Stomach (tissue), 9 donors: Measurements from ENCODE around the gene ZNF304. TPM values are rescaled to one million over a fixed set of nuclear protein-coding genes. Genes with fewer than 3 reads are reported as not detected.

Experiments used
- DNase-seq, 2 donors: peaks; one replicate each; pipeline versions ENCODE4 v3.0.0 to v3.0.0-alpha.2; 2013 to 2019
- H3K27ac ChIP-seq, 5 donors: fragments of 200-600 bp in 4 of 5; sonication (generic) in 4 of 5; one replicate each; pipeline ENCODE4 v1.5.1; 2013 to 2019; ENCODE audit warnings: mild to moderate bottlenecking in 1 of 5, moderate library complexity in 1 of 5
- H3K27me3 ChIP-seq, 3 donors: fragments of 200-600 bp; sonication (generic); one replicate each; pipeline ENCODE4 v1.5.1; 2017 to 2019; ENCODE audit warnings: mixed run types in 1 of 3
- H3K36me3 ChIP-seq, 4 donors: fragments of 200-600 bp; sonication (generic); 1 replicate in 3 of 4; 2 replicates in 1 of 4; pipeline ENCODE4 v1.5.1; 2016 to 2019
- H3K4me1 ChIP-seq, 4 donors: fragments of 200-600 bp; sonication (generic); one replicate each; pipeline ENCODE4 v1.5.1; 2016 to 2019
- H3K4me3 ChIP-seq, 4 donors: fragments of 200-600 bp; sonication (generic) in 3 of 4; one replicate each; pipeline ENCODE4 v1.5.1; 2016 to 2019; ENCODE audit warnings: mild to moderate bottlenecking in 1 of 4
- H3K9me3 ChIP-seq, 4 donors: fragments of 200-600 bp; sonication (generic); one replicate each; pipeline ENCODE4 v1.5.1; 2016 to 2019
- EP300 ChIP-seq: sonication (generic); formaldehyde crosslinking; IDR thresholded peaks from one replicate; pipeline ENCODE4 v1.6.1; 2017; ENCODE audit warnings: antibody characterized with exemption
- POLR2A ChIP-seq, 4 donors: fragments of 450-650 bp; IDR thresholded peaks; one replicate each; pipeline ENCODE4 v1.6.1; 2016; ENCODE audit warnings: antibody characterized with exemption in 4 of 4, control low read depth in 2 of 4, mild to moderate bottlenecking in 1 of 4, moderate library complexity in 1 of 4
- POLR2AphosphoS5 ChIP-seq, 3 donors: sonication (generic); formaldehyde crosslinking; IDR thresholded peaks; one replicate each; pipeline ENCODE4 v1.6.1; 2016; ENCODE audit warnings: antibody characterized with exemption in 3 of 3
- WGBS, 5 donors: extraction: QIAGEN DNeasy Blood & Tissue Kit in 3 of 5; methylation state at CpG; one replicate each; pipeline versions ENCODE4 v1.1.5 to v1.1.7; 2013 to 2018; 5-methylcytosine and 5-hydroxymethylcytosine counted together
- intact Hi-C: fragments of 100-400 bp; cut with DNase I; formaldehyde crosslinking; loops from one replicate; pipeline ENCODE4 v1.15.1; 2023; ENCODE audit warnings: low total_unique reads
- polyA plus RNA-seq, 3 donors: library from polyadenylated mRNA; stranded (reverse); fragments of 200-250 nt; gene quantifications; one replicate each; pipeline ENCODE4 v1.2.3, GENCODE V29; 2013
- total RNA-seq, 5 donors: library from RNA; depleted of rRNA; stranded (reverse); fragments of >200 nt; gene quantifications; one replicate each; pipeline versions ENCODE4 v1.1.0 to v1.2.3, GENCODE V29; 2014 to 2016
- TF ChIP-seq, protein P1 (sequence below), 7 experiments: fragments of 450-650 bp in 4 of 7; fragments of 200-600 bp in 3 of 7; sonication (generic) in 3 of 7; IDR thresholded peaks; one replicate each; pipeline ENCODE4 v1.5.1; 2016 to 2019; ENCODE audit warnings: antibody characterized with exemption in 7 of 7, control low read depth in 2 of 7, mild to moderate bottlenecking in 1 of 7
- donor health status: healthy with polysubstance abuse.
- donor health status: Bipolar disorder and iron deficiency.
- donor health status: healthy.

ZNF304 gene
- total and polyA plus RNA-seq, 8 donors, result 1.2 to 16.1 (median 3.2) TPM; not detected in 1

- TF ChIP-seq, protein P1, sequence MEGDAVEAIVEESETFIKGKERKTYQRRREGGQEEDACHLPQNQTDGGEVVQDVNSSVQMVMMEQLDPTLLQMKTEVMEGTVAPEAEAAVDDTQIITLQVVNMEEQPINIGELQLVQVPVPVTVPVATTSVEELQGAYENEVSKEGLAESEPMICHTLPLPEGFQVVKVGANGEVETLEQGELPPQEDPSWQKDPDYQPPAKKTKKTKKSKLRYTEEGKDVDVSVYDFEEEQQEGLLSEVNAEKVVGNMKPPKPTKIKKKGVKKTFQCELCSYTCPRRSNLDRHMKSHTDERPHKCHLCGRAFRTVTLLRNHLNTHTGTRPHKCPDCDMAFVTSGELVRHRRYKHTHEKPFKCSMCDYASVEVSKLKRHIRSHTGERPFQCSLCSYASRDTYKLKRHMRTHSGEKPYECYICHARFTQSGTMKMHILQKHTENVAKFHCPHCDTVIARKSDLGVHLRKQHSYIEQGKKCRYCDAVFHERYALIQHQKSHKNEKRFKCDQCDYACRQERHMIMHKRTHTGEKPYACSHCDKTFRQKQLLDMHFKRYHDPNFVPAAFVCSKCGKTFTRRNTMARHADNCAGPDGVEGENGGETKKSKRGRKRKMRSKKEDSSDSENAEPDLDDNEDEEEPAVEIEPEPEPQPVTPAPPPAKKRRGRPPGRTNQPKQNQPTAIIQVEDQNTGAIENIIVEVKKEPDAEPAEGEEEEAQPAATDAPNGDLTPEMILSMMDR (IDR thresholded peaks at IDR 0.05), result peak in 2 of 7 experiments; percentile 10 to 41
- TF ChIP-seq POLR2A (IDR thresholded peaks at IDR 0.05) (no peak), EP300 (peak; percentile 20), POLR2AphosphoS5 (IDR thresholded peaks at IDR 0.05) (peak; percentile 75 to 97 (median 92))
- DNase-seq, result peak; percentile 95 to 99
- Histone ChIP-seq H3K9me3 (peaks cover 0 to 29% (median 18%) of the 10 kb centered on the region in 4 donors), H3K4me3 (peak within 1 kb of the TSS; percentile 64 to 96 (median 85)), H3K27ac (peak within 1 kb of the TSS; percentile 75 to 97 (median 85)), H3K27me3 (no peaks in the 10 kb centered on the region), H3K36me3 (peaks cover 10 to 29% (median 24%) of the 10 kb centered on the region in 4 donors), H3K4me1 (peaks cover 0 to 25% (median 20%) of the 10 kb centered on the region in 4 donors)
- intact Hi-C loops, result no loop called here
- whole genome bisulfite sequencing, 5 donors, result 1 to 2% (median 1%) methylated on average over 18 to 50 of the region's 50 CpGs
These were observed 38.9 kb downstream of the ZNF304 start, which contains the start of gene ZNF548 for GRCh38 chr19:57389730-57390598. TSS of gene ZNF548 (plus strand) at chr19:57389854. CDS start at chr19:57390100, 246 bp downstream.

GRCh38 chr19:57395710-57396109 lies 44.6 kb downstream of the ZNF304 start:
- Histone ChIP-seq H3K27ac (no peak overlapping the region), H3K4me1 (peaks cover 0 to 10% (median 6%) of the 10 kb centered on the region in 4 donors), H3K9me3 (peaks cover 24 to 84% (median 75%) of the 10 kb centered on the region in 4 donors), H3K27me3 (no peaks in the 10 kb centered on the region), H3K36me3 (peaks cover 42 to 86% (median 81%) of the 10 kb centered on the region in 4 donors), H3K4me3 (no peak overlapping the region)
- intact Hi-C loops, result no loop called here
- DNase-seq, result no peak
- TF ChIP-seq POLR2A (IDR thresholded peaks at IDR 0.05), result no peak
- TF ChIP-seq, protein P1 (IDR thresholded peaks at IDR 0.05), result no peak
- WGBS, 5 donors, result 84 to 93% (median 88%) methylated on average over 5 of the region's 5 CpGs

DNA sequence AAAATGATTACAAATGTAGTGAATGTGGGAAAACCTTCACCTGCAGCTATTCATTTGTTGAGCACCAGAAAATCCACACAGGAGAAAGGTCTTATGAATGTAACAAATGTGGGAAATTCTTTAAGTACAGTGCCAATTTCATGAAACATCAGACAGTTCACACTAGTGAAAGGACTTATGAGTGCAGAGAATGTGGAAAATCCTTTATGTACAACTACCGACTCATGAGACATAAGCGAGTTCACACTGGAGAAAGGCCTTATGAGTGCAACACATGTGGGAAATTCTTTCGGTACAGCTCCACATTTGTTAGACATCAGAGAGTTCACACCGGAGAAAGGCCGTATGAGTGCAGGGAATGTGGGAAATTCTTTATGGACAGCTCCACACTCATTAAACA lies 47.8 kb downstream of the ZNF304 start:
- Histone ChIP-seq H3K4me3 (no peak overlapping the region), H3K4me1 (no peaks in the 10 kb centered on the region), H3K36me3 (peaks cover 40 to 99% (median 80%) of the 10 kb centered on the region in 4 donors), H3K9me3 (peaks cover 28 to 96% (median 91%) of the 10 kb centered on the region in 4 donors), H3K27me3 (no peaks in the 10 kb centered on the region), H3K27ac (no peak overlapping the region)
- DNase-seq, result no peak
- intact Hi-C loops, result no loop called here
- 97 to 99% (median 98%) methylated on average over 5 of the region's 5 CpGs for WGBS, 5 donors
- TF ChIP-seq, protein P1 (IDR thresholded peaks at IDR 0.05), result no peak

GRCh38 chr19:57403737-57404563 lies 52.9 kb downstream of the ZNF304 start:
- H3K27me3 ChIP-seq, result no peaks in the 10 kb centered on the region
- H3K4me1 ChIP-seq, result no peaks in the 10 kb centered on the region
- intact Hi-C loops, result no loop called here
- H3K9me3 ChIP-seq, result peaks cover 11 to 60% (median 50%) of the 10 kb centered on the region in 4 donors
- peaks cover 7 to 50% (median 30%) of the 10 kb centered on the region in 4 donors for H3K36me3 ChIP-seq
- 82 to 93% (median 89%) methylated on average over 3 to 9 of the region's 9 CpGs for WGBS, 5 donors
- TF ChIP-seq EP300 (no peak), POLR2AphosphoS5 (IDR thresholded peaks at IDR 0.05) (no peak), POLR2A (IDR thresholded peaks at IDR 0.05) (no peak)
- TF ChIP-seq, protein P1 (IDR thresholded peaks at IDR 0.05), result no peak
- H3K27ac ChIP-seq, result no peak overlapping the region
- H3K4me3 ChIP-seq, result no peak overlapping the region
- no peak for DNase-seq
